ENCODE data around the gene STARD7. TPM values are rescaled to one million over a fixed set of nuclear protein-coding genes. Genes with fewer than 3 reads are reported as not detected.

The STARD7 gene
- total RNA-seq, 6 experiments from 2014 or later, result 167 to 195 (median 180) TPM

DNA sequence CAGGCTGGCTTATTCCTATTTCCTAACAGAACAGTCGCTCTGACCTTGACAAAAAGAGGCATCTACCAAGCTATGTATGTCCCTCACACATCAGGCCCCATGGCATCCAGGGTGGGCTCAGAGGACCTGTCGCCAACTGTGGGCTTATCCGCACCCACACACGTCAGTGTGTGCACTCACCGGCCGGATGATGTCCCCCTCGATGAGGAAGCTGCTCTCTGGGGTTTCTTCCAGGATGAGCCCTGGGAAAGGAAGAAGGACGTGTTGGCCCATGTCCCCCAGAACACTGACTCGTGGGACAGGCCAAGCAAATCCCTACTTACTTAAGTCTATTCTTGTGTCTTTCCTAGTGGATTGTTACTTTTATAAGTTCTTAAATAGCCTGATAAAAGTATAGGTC is 73.5 kb downstream of the STARD7 start:
- TF ChIP-seq, protein P1, sequence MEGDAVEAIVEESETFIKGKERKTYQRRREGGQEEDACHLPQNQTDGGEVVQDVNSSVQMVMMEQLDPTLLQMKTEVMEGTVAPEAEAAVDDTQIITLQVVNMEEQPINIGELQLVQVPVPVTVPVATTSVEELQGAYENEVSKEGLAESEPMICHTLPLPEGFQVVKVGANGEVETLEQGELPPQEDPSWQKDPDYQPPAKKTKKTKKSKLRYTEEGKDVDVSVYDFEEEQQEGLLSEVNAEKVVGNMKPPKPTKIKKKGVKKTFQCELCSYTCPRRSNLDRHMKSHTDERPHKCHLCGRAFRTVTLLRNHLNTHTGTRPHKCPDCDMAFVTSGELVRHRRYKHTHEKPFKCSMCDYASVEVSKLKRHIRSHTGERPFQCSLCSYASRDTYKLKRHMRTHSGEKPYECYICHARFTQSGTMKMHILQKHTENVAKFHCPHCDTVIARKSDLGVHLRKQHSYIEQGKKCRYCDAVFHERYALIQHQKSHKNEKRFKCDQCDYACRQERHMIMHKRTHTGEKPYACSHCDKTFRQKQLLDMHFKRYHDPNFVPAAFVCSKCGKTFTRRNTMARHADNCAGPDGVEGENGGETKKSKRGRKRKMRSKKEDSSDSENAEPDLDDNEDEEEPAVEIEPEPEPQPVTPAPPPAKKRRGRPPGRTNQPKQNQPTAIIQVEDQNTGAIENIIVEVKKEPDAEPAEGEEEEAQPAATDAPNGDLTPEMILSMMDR (IDR thresholded peaks at IDR 0.05), result no peak

More for the DNA sequence above, 73.5 kb downstream of the STARD7 start:
- no peaks in the 10 kb centered on the region for H3K36me3 Mint-ChIP-seq (ENCODE audit: low read depth)
- H3K4me3 Mint-ChIP-seq, result no peak overlapping the region
- no peak for DNase-seq
- no peaks in the 10 kb centered on the region for H3K4me1 Mint-ChIP-seq (ENCODE audit: low read depth)
- H3K27me3 Mint-ChIP-seq (ENCODE audit: insufficient read depth), result peaks cover 37% of the 10 kb centered on the region
- no peak overlapping the region for H3K27ac Mint-ChIP-seq
- no peaks in the 10 kb centered on the region for H3K9me3 Mint-ChIP-seq

Other genes with a start within 250 kb of the STARD7 start
- 1 to 10 TPM; 5.9 to 8.9 (median 7.0) TPM for gene ANKRD36C, start 217.0 kb downstream of the STARD7 start, total RNA-seq (2021; fragmentation: NEBNext Ultra II Directional; extraction: Animal tissue kit (Norgen Biotek cat#: 25700))
- gene GPAT2, start 173.9 kb downstream of the STARD7 start, total RNA-seq (2021; fragmentation: NEBNext Ultra II Directional; extraction: Animal tissue kit (Norgen Biotek cat#: 25700)), result 10 to 100 TPM in 4 of 6 experiments, 1 to 10 TPM in 2; 3.1 to 44.6 (median 37.8) TPM
- gene ADRA2B, start 92.3 kb downstream of the STARD7 start, total RNA-seq (2021; fragmentation: NEBNext Ultra II Directional; extraction: Animal tissue kit (Norgen Biotek cat#: 25700)), result not detected
- gene ASTL, start 70.3 kb downstream of the STARD7 start, total RNA-seq (2021; fragmentation: NEBNext Ultra II Directional; extraction: Animal tissue kit (Norgen Biotek cat#: 25700)), result under 1 TPM in 3 of 6 experiments, not detected in 3; 0.25 to 0.39 (median 0.31) TPM
- 10 to 100 TPM; 10.1 to 17.9 (median 11.5) TPM for gene DUSP2, start 63.4 kb downstream of the STARD7 start, total RNA-seq (2021; fragmentation: NEBNext Ultra II Directional; extraction: Animal tissue kit (Norgen Biotek cat#: 25700))
- gene TMEM127, start 57.2 kb upstream of the STARD7 start, total RNA-seq (2021; fragmentation: NEBNext Ultra II Directional; extraction: Animal tissue kit (Norgen Biotek cat#: 25700)), result 10 to 100 TPM; 57.6 to 84.6 (median 71.1) TPM
- 10 to 100 TPM; 54.9 to 71.4 (median 60.4) TPM for gene CIAO1, start 57.4 kb upstream of the STARD7 start, total RNA-seq (2021; fragmentation: NEBNext Ultra II Directional; extraction: Animal tissue kit (Norgen Biotek cat#: 25700))
- gene SNRNP200, start 96.7 kb upstream of the STARD7 start, total RNA-seq (2021; fragmentation: NEBNext Ultra II Directional; extraction: Animal tissue kit (Norgen Biotek cat#: 25700)), result 100 to 1,000 TPM in 2 of 6 experiments, 10 to 100 TPM in 4; 88.0 to 106 (median 93.3) TPM
- gene ITPRIPL1, start 116.5 kb upstream of the STARD7 start, total RNA-seq (2021; fragmentation: NEBNext Ultra II Directional; extraction: Animal tissue kit (Norgen Biotek cat#: 25700)), result 1 to 10 TPM in 2 of 6 experiments, under 1 TPM in 4; 0.55 to 1.2 (median 0.94) TPM
- 10 to 100 TPM; 10.8 to 25.4 (median 24.0) TPM for gene NCAPH, start 126.9 kb upstream of the STARD7 start, total RNA-seq (2021; fragmentation: NEBNext Ultra II Directional; extraction: Animal tissue kit (Norgen Biotek cat#: 25700))